ENCODE results near the gene AP5B1.
"Not testable (repeated sequence)": the region's sequence is repeated elsewhere in the genome, so short reads cannot be mapped to it uniquely, and the experiment has no call there.

AP5B1 gene

DNA sequence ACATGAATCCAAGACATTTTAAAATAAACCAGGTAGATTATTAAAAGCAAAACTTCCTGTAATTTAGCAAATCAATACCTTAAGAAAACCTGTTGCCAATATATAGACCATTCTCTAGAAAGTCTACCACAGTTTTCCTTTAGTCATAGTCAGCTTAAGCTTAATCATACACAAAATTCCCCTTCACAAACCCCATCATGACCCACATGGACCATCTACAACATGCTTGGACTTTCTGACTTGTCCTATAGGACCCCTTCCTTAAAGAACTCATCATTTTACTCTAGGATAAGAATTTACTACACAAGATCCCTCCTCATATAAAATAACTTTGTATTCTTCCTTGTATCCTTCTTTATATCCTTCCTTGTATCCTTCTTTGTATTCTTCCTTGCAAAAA, 44.0 kb downstream of the AP5B1 start:
- H2BK5ac ChIP-seq (ENCODE audit: low read depth, low read length, poor library complexity, severe bottlenecking) = no peak overlapping the region
- H2BK12ac ChIP-seq (ENCODE audit: low read length in 2 of 2) = no peak overlapping the region
- H4K8ac ChIP-seq (ENCODE audit: low read length) = no peak overlapping the region
- H3K4me3 ChIP-seq (ENCODE audit: insufficient read depth in 1 of 2, low read depth in 1 of 2, low read length in 2 of 2) = no peak overlapping the region
- H3K18ac ChIP-seq (ENCODE audit: low read depth in 1 of 2, low read length in 2 of 2) = no peak overlapping the region
- no peak overlapping the region for H4K91ac ChIP-seq (ENCODE audit: low read length)
- H2AK5ac ChIP-seq (ENCODE audit: low read length, severe bottlenecking) = no peak overlapping the region
- H3K27me3 ChIP-seq (ENCODE audit: control insufficient read depth in 1 of 2, insufficient read depth in 1 of 2, low read length in 2 of 2) = peaks cover 0 to 9% of the 10 kb centered on the region in 2 experiments
- no peak overlapping the region for H3K9ac ChIP-seq (ENCODE audit: low read length)
- no peak for DNase-seq
- no peak overlapping the region for H3K23ac ChIP-seq (ENCODE audit: low read length in 2 of 2)
- H3K36me3 ChIP-seq (ENCODE audit: control insufficient read depth in 1 of 2, insufficient read depth in 2 of 2, low read depth in 1 of 2, low read length in 2 of 2) = no peaks in the 10 kb centered on the region
- H3K27ac ChIP-seq (ENCODE audit: low read length, poor library complexity, severe bottlenecking) = no peak overlapping the region
- H3K9me3 ChIP-seq (ENCODE audit: control insufficient read depth, low read length) = peaks cover 17% of the 10 kb centered on the region
- no peak overlapping the region for H2BK15ac ChIP-seq (ENCODE audit: low read depth, poor library complexity, severe bottlenecking)
- H3K4me1 ChIP-seq (ENCODE audit: control insufficient read depth, insufficient read depth, low read depth, low read length) = no peaks in the 10 kb centered on the region
- no peak overlapping the region for H3K4me2 ChIP-seq (ENCODE audit: low read length, poor library complexity, severe bottlenecking)
- no peak overlapping the region for H3K14ac ChIP-seq (ENCODE audit: low read length in 2 of 2)
- H2BK120ac ChIP-seq (ENCODE audit: low read depth, low read length) = no peak overlapping the region
- no peaks in the 10 kb centered on the region for H3K79me1 ChIP-seq (replicated peaks; ENCODE audit: low read length, poor library complexity, severe bottlenecking)
- H3K4ac ChIP-seq (ENCODE audit: low read depth in 1 of 2, low read length in 2 of 2) = no peak overlapping the region
- H2AFZ ChIP-seq (ENCODE audit: low read depth, low read length) = no peak overlapping the region

GRCh38 chr11:65735111-65735510, 45.7 kb downstream of the AP5B1 start:
- not testable (repeated sequence) for DNase-seq; H2BK120ac ChIP-seq (ENCODE audit: low read depth, low read length); H3K79me1 ChIP-seq (replicated peaks; ENCODE audit: low read length, poor library complexity, severe bottlenecking); H2BK15ac ChIP-seq (ENCODE audit: low read depth, poor library complexity, severe bottlenecking); H3K4me2 ChIP-seq (ENCODE audit: low read length, poor library complexity, severe bottlenecking); H3K23ac ChIP-seq (ENCODE audit: low read length in 2 of 2); H3K18ac ChIP-seq (ENCODE audit: low read depth in 1 of 2, low read length in 2 of 2); H2BK12ac ChIP-seq (ENCODE audit: low read length in 2 of 2); H4K8ac ChIP-seq (ENCODE audit: low read length); H2AK5ac ChIP-seq (ENCODE audit: low read length, severe bottlenecking); H3K27me3 ChIP-seq (ENCODE audit: control insufficient read depth in 1 of 2, insufficient read depth in 1 of 2, low read length in 2 of 2); H3K4me1 ChIP-seq (ENCODE audit: control insufficient read depth, insufficient read depth, low read depth, low read length); H2BK5ac ChIP-seq (ENCODE audit: low read depth, low read length, poor library complexity, severe bottlenecking); H3K14ac ChIP-seq (ENCODE audit: low read length in 2 of 2); H2AFZ ChIP-seq (ENCODE audit: low read depth, low read length); H3K9ac ChIP-seq (ENCODE audit: low read length); H3K27ac ChIP-seq (ENCODE audit: low read length, poor library complexity, severe bottlenecking); H3K4me3 ChIP-seq (ENCODE audit: insufficient read depth in 1 of 2, low read depth in 1 of 2, low read length in 2 of 2); H3K4ac ChIP-seq (ENCODE audit: low read depth in 1 of 2, low read length in 2 of 2); H3K36me3 ChIP-seq (ENCODE audit: control insufficient read depth in 1 of 2, insufficient read depth in 2 of 2, low read depth in 1 of 2, low read length in 2 of 2); H4K91ac ChIP-seq (ENCODE audit: low read length)
- H3K9me3 ChIP-seq (ENCODE audit: control insufficient read depth, low read length) = peaks cover 18% of the 10 kb centered on the region
- 75% methylated on average over 4 of the region's 4 CpGs for WGBS

DNA sequence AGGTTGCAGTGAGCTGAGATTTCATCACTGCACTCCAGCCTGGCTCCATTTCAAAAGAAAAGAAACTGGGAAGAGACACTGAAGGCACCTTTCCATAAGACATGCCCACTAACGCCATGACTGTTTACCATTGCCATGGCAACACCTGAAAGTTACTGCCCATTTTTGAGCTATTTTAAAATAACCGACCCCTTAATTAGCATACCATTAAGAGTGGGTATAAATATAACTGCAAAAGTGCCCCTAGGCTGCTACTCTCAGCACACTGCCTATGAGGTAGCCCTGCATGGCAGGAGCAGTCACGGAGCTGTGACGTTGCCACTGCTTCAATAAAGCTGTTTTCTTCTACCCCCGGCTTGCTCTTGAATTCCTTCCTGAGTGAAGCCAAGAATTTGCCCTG, 50.3 kb downstream of the AP5B1 start:
- peaks cover 3% of the 10 kb centered on the region for H3K9me3 ChIP-seq (ENCODE audit: control insufficient read depth, low read length)
- no peak overlapping the region for H3K9ac ChIP-seq (ENCODE audit: low read length)
- no peak for DNase-seq
- H3K4ac ChIP-seq (ENCODE audit: low read depth in 1 of 2, low read length in 2 of 2) = no peak overlapping the region
- H3K4me2 ChIP-seq (ENCODE audit: low read length, poor library complexity, severe bottlenecking) = no peak overlapping the region
- H4K8ac ChIP-seq (ENCODE audit: low read length) = no peak overlapping the region
- H3K79me1 ChIP-seq (replicated peaks; ENCODE audit: low read length, poor library complexity, severe bottlenecking) = no peaks in the 10 kb centered on the region
- H2BK120ac ChIP-seq (ENCODE audit: low read depth, low read length) = no peak overlapping the region
- no peak overlapping the region for H4K91ac ChIP-seq (ENCODE audit: low read length)
- H2BK5ac ChIP-seq (ENCODE audit: low read depth, low read length, poor library complexity, severe bottlenecking) = no peak overlapping the region
- H2BK15ac ChIP-seq (ENCODE audit: low read depth, poor library complexity, severe bottlenecking) = no peak overlapping the region
- no peaks in the 10 kb centered on the region for H3K4me1 ChIP-seq (ENCODE audit: control insufficient read depth, insufficient read depth, low read depth, low read length)
- no peak overlapping the region for H2AFZ ChIP-seq (ENCODE audit: low read depth, low read length)
- H2AK5ac ChIP-seq (ENCODE audit: low read length, severe bottlenecking) = no peak overlapping the region
- 89% methylated on average over 4 of the region's 5 CpGs for WGBS
- no peak overlapping the region for H2BK12ac ChIP-seq (ENCODE audit: low read length in 2 of 2)
- H3K27ac ChIP-seq (ENCODE audit: low read length, poor library complexity, severe bottlenecking) = no peak overlapping the region
- no peak overlapping the region for H3K18ac ChIP-seq (ENCODE audit: low read depth in 1 of 2, low read length in 2 of 2)
- no peak overlapping the region for H3K4me3 ChIP-seq (ENCODE audit: insufficient read depth in 1 of 2, low read depth in 1 of 2, low read length in 2 of 2)
- H3K27me3 ChIP-seq (ENCODE audit: control insufficient read depth in 1 of 2, insufficient read depth in 1 of 2, low read length in 2 of 2) = peaks cover 0 to 9% of the 10 kb centered on the region in 2 experiments
- H3K14ac ChIP-seq (ENCODE audit: low read length in 2 of 2) = no peak overlapping the region
- H3K23ac ChIP-seq (ENCODE audit: low read length in 2 of 2) = no peak overlapping the region
- H3K36me3 ChIP-seq (ENCODE audit: control insufficient read depth in 1 of 2, insufficient read depth in 2 of 2, low read depth in 1 of 2, low read length in 2 of 2) = no peaks in the 10 kb centered on the region

GRCh38 chr11:65727865-65728264, 52.9 kb downstream of the AP5B1 start:
- Histone ChIP-seq H3K23ac (ENCODE audit: low read length in 2 of 2) (no peak overlapping the region), H2BK12ac (ENCODE audit: low read length in 2 of 2) (no peak overlapping the region), H3K18ac (ENCODE audit: low read depth in 1 of 2, low read length in 2 of 2) (no peak overlapping the region), H2BK5ac (ENCODE audit: low read depth, low read length, poor library complexity, severe bottlenecking) (no peak overlapping the region), H3K4me3 (ENCODE audit: insufficient read depth in 1 of 2, low read depth in 1 of 2, low read length in 2 of 2) (no peak overlapping the region), H3K9ac (ENCODE audit: low read length) (no peak overlapping the region), H3K9me3 (ENCODE audit: control insufficient read depth, low read length) (peaks cover 3% of the 10 kb centered on the region), H3K14ac (ENCODE audit: low read length in 2 of 2) (no peak overlapping the region), H3K4me2 (ENCODE audit: low read length, poor library complexity, severe bottlenecking) (no peak overlapping the region), H3K4ac (ENCODE audit: low read depth in 1 of 2, low read length in 2 of 2) (no peak overlapping the region), H2BK15ac (ENCODE audit: low read depth, poor library complexity, severe bottlenecking) (no peak overlapping the region), H4K91ac (ENCODE audit: low read length) (no peak overlapping the region), H3K79me1 (replicated peaks; ENCODE audit: low read length, poor library complexity, severe bottlenecking) (no peaks in the 10 kb centered on the region), H2BK120ac (ENCODE audit: low read depth, low read length) (no peak overlapping the region), H2AFZ (ENCODE audit: low read depth, low read length) (no peak overlapping the region), H3K27me3 (ENCODE audit: control insufficient read depth in 1 of 2, insufficient read depth in 1 of 2, low read length in 2 of 2) (peaks cover 0 to 9% of the 10 kb centered on the region in 2 experiments), H3K27ac (ENCODE audit: low read length, poor library complexity, severe bottlenecking) (no peak overlapping the region), H3K4me1 (ENCODE audit: control insufficient read depth, insufficient read depth, low read depth, low read length) (no peaks in the 10 kb centered on the region), H3K36me3 (ENCODE audit: control insufficient read depth in 1 of 2, insufficient read depth in 2 of 2, low read depth in 1 of 2, low read length in 2 of 2) (no peaks in the 10 kb centered on the region), H4K8ac (ENCODE audit: low read length) (no peak overlapping the region), H2AK5ac (ENCODE audit: low read length, severe bottlenecking) (no peak overlapping the region)
- no peak for DNase-seq
- WGBS = 90% methylated on average over 15 of the region's 15 CpGs

Measured in mesenchymal stem cell (in vitro differentiated cells and primary cell).